Medulla oblongata (tissue), 1 donor: ENCODE measurements around the gene PRSS38.
A peak's percentile ranks its signal among the peaks of the same experiment; 100 is the strongest.

Source experiments
- DNase-seq: peaks from one replicate; pipeline ENCODE4 v3.0.0-alpha.2; 2015; ENCODE audit errors: extremely low spot score

PRSS38 gene

GRCh38 chr1:227779021-227779441, 36.4 kb upstream of the PRSS38 start:
- no peak for DNase-seq

GRCh38 chr1:227779685-227780084, 35.8 kb upstream of the PRSS38 start:
- DNase-seq: no peak

GRCh38 chr1:227780101-227781044, 35.1 kb upstream of the PRSS38 start:
- no peak for DNase-seq

- no peak for DNase-seq
Observed at GRCh38 chr1:227781314-227781930, 34.1 kb upstream of the PRSS38 start.

- DNase-seq: no peak
Observed at GRCh38 chr1:227782226-227782625, 33.2 kb upstream of the PRSS38 start.

- no peak for DNase-seq
Observed at GRCh38 chr1:227785094-227785804, 30.2 kb upstream of the PRSS38 start.

GRCh38 chr1:227785805-227786671, 29.4 kb upstream of the PRSS38 start:
- DNase-seq: peak; percentile 6

- DNase-seq: no peak
Observed at GRCh38 chr1:227786673-227787512, 28.6 kb upstream of the PRSS38 start.

GRCh38 chr1:227787513-227788270, 27.8 kb upstream of the PRSS38 start:
- DNase-seq: peak; percentile 67

GRCh38 chr1:227788271-227789083, 27.0 kb upstream of the PRSS38 start:
- peak; percentile 6 for DNase-seq

- no peak for DNase-seq
Observed at GRCh38 chr1:227789084-227790033, 26.1 kb upstream of the PRSS38 start.

GRCh38 chr1:227790034-227790400, 25.5 kb upstream of the PRSS38 start:
- DNase-seq: no peak

GRCh38 chr1:227790868-227791267, 24.6 kb upstream of the PRSS38 start:
- DNase-seq: no peak

- no peak for DNase-seq
Observed at GRCh38 chr1:227791425-227792143, 23.9 kb upstream of the PRSS38 start.

- no peak for DNase-seq
Observed at GRCh38 chr1:227792216-227793078, 23.0 kb upstream of the PRSS38 start.
